Neural progenitor cell (in vitro differentiated cells): ENCODE measurements around the gene PTPRN2. TPM values are rescaled to one million over a fixed set of nuclear protein-coding genes. Genes with fewer than 3 reads are reported as not detected.
A peak's percentile ranks its signal among the peaks of the same experiment; 100 is the strongest.

Experiments
- DNase-seq: peaks from one replicate; pipeline ENCODE4 v3.0.0-alpha.2; 2016; ENCODE audit warnings: low spot score
- H2AFZ ChIP-seq: fragments of 200-600 bp; sonication (generic); replicated peaks from 2 replicates; pipeline ENCODE4 v1.6.1; 2016; ENCODE audit warnings: antibody characterized with exemption
- H3F3A ChIP-seq: fragments of 200-600 bp; sonication (generic); 2 replicates; pipeline ENCODE4 v1.6.1; 2016; ENCODE audit warnings: antibody characterized with exemption, low read depth
- H3K27ac ChIP-seq: fragments of 200-600 bp; sonication (generic); 2 replicates; pipeline ENCODE4 v1.5.1; 2016; ENCODE audit warnings: mild to moderate bottlenecking
- H3K27me3 ChIP-seq: fragments of 200-600 bp; sonication (generic); 2 replicates; pipeline ENCODE4 v1.6.1; 2016; ENCODE audit warnings: mild to moderate bottlenecking, moderate library complexity
- H3K36me3 ChIP-seq: fragments of 200-600 bp; sonication (generic); 2 replicates; pipeline ENCODE4 v1.5.1; 2016
- H3K4me1 ChIP-seq: fragments of 200-600 bp; sonication (generic); 2 replicates; pipeline ENCODE4 v1.6.1; 2016; ENCODE audit warnings: mixed run types
- H3K4me2 ChIP-seq: fragments of 200-600 bp; sonication (generic); 2 replicates; pipeline ENCODE4 v1.6.1; 2016
- H3K4me3 ChIP-seq: fragments of 200-600 bp; sonication (generic); 2 replicates; pipeline ENCODE4 v1.5.1; 2016
- H3K79me2 ChIP-seq: fragments of 200-600 bp; sonication (generic); 2 replicates; pipeline ENCODE4 v1.6.1; 2016; ENCODE audit warnings: low read depth
- H3K9ac ChIP-seq: fragments of 200-600 bp; sonication (generic); 2 replicates; pipeline ENCODE4 v1.6.1; 2016
- H3K9me3 ChIP-seq: fragments of 200-600 bp; sonication (generic); 2 replicates; pipeline ENCODE4 v1.5.1; 2016; ENCODE audit warnings: low read depth
- H4K20me1 ChIP-seq: fragments of 200-600 bp; sonication (generic); 2 replicates; pipeline ENCODE4 v1.6.1; 2016; ENCODE audit warnings: low read depth
- H3K27ac Mint-ChIP-seq: 3 replicates; pipeline ENCODE4 v1.8.0; 2021; ENCODE audit warnings: mixed read lengths
- H3K27me3 Mint-ChIP-seq: 2 replicates; pipeline ENCODE4 v1.8.0; 2022; ENCODE audit warnings: low read depth, mild to moderate bottlenecking, inconsistent platforms, moderate library complexity, mixed read lengths; ENCODE audit not compliant: insufficient read depth
- H3K36me3 Mint-ChIP-seq: 3 replicates; pipeline ENCODE4 v1.8.0; 2021; ENCODE audit warnings: mixed read lengths
- H3K4me1 Mint-ChIP-seq: 3 replicates; pipeline ENCODE4 v1.8.0; 2021; ENCODE audit warnings: mixed read lengths
- H3K4me3 Mint-ChIP-seq: 3 replicates; pipeline ENCODE4 v1.8.0; 2021; ENCODE audit warnings: mild to moderate bottlenecking, moderate library complexity, mixed read lengths
- H3K9me3 Mint-ChIP-seq: 3 replicates; pipeline ENCODE4 v1.8.0; 2020; ENCODE audit warnings: mixed read lengths
- CTCF ChIP-seq: fragments of 200-600 bp; sonication (generic); IDR thresholded peaks from 2 replicates; pipeline ENCODE4 v1.5.1; 2017; ENCODE audit warnings: antibody characterized with exemption, mild to moderate bottlenecking
- EZH2 ChIP-seq: fragments of 200-600 bp; sonication (generic); IDR thresholded peaks from 2 replicates; pipeline ENCODE4 v1.6.1; 2017; ENCODE audit warnings: antibody characterized with exemption, mild to moderate bottlenecking, moderate library complexity
- EZH2phosphoT487 ChIP-seq: fragments of 200-600 bp; sonication (generic); IDR thresholded peaks from 2 replicates; pipeline ENCODE4 v1.6.1; 2017; ENCODE audit warnings: antibody characterized with exemption
- total RNA-seq: library from RNA; depleted of rRNA; stranded (reverse); fragments of >200 nt; gene quantifications from 2 replicates; pipeline ENCODE4 v1.2.3, GENCODE V29; 2015; ENCODE audit warnings: low replicate concordance

The PTPRN2 gene
- total RNA-seq, 1 donor from 2014 or later = 3.0 TPM

GRCh38 chr7:158351481-158351880 is 236.1 kb downstream of the PTPRN2 start:
- Mint-ChIP-seq H3K4me1 (peaks cover 11% of the 10 kb centered on the region), H3K27ac (no peak overlapping the region), H3K36me3 (no peaks in the 10 kb centered on the region), H3K27me3 (peaks cover 34% of the 10 kb centered on the region), H3K9me3 (peaks cover 3% of the 10 kb centered on the region), H3K4me3 (no peak overlapping the region)
- DNase-seq = no peak
- Histone ChIP-seq H3K36me3 (no peaks in the 10 kb centered on the region), H3K4me1 (peaks cover 14% of the 10 kb centered on the region), H4K20me1 (peaks cover 8% of the 10 kb centered on the region), H3K79me2 (no peaks in the 10 kb centered on the region), H3K9me3 (peaks cover 5% of the 10 kb centered on the region), H3K9ac (no peak overlapping the region), H3K27me3 (peaks cover 36% of the 10 kb centered on the region), H3F3A (peaks cover 10% of the 10 kb centered on the region), H2AFZ (peak overlapping the region; percentile 10), H3K4me3 (peak overlapping the region; percentile 45), H3K4me2 (peak overlapping the region; percentile 85), H3K27ac (no peak overlapping the region)
- TF ChIP-seq CTCF = no peak
- no peak for TF ChIP-seq EZH2
- TF ChIP-seq EZH2phosphoT487 = no peak

- Mint-ChIP-seq H3K4me1 (peaks cover 16% of the 10 kb centered on the region), H3K27ac (no peak overlapping the region), H3K9me3 (peaks cover 3% of the 10 kb centered on the region), H3K27me3 (peaks cover 34% of the 10 kb centered on the region), H3K36me3 (no peaks in the 10 kb centered on the region), H3K4me3 (no peak overlapping the region)
- Histone ChIP-seq H3K36me3 (no peaks in the 10 kb centered on the region), H3K4me3 (peak overlapping the region; percentile 45), H2AFZ (no peak overlapping the region), H3K27ac (no peak overlapping the region), H3K4me2 (peak overlapping the region; percentile 85), H4K20me1 (peaks cover 8% of the 10 kb centered on the region), H3K4me1 (peaks cover 14% of the 10 kb centered on the region), H3K9ac (no peak overlapping the region), H3F3A (peaks cover 10% of the 10 kb centered on the region), H3K27me3 (peaks cover 36% of the 10 kb centered on the region), H3K9me3 (peaks cover 5% of the 10 kb centered on the region), H3K79me2 (no peaks in the 10 kb centered on the region)
- TF ChIP-seq EZH2phosphoT487 (no peak), EZH2 (no peak), CTCF (no peak)
- DNase-seq = no peak
These were observed 236.6 kb downstream of the PTPRN2 start for GRCh38 chr7:158351051-158351450.

- Histone ChIP-seq H4K20me1 (peaks cover 8% of the 10 kb centered on the region), H3K27me3 (peaks cover 36% of the 10 kb centered on the region), H3K9ac (no peak overlapping the region), H3K4me1 (peaks cover 14% of the 10 kb centered on the region), H3K9me3 (peaks cover 5% of the 10 kb centered on the region), H3K4me2 (no peak overlapping the region), H3K27ac (no peak overlapping the region), H2AFZ (no peak overlapping the region), H3K36me3 (no peaks in the 10 kb centered on the region), H3K4me3 (no peak overlapping the region), H3F3A (peaks cover 10% of the 10 kb centered on the region), H3K79me2 (no peaks in the 10 kb centered on the region)
- peaks cover 3% of the 10 kb centered on the region for H3K9me3 Mint-ChIP-seq
- no peak overlapping the region for H3K27ac Mint-ChIP-seq
- peaks cover 16% of the 10 kb centered on the region for H3K4me1 Mint-ChIP-seq
- H3K36me3 Mint-ChIP-seq = no peaks in the 10 kb centered on the region
- H3K4me3 Mint-ChIP-seq = no peak overlapping the region
- peaks cover 34% of the 10 kb centered on the region for H3K27me3 Mint-ChIP-seq
- TF ChIP-seq EZH2 = no peak
- TF ChIP-seq CTCF = no peak
- TF ChIP-seq EZH2phosphoT487 = no peak
- DNase-seq = no peak
These were observed 237.3 kb downstream of the PTPRN2 start for GRCh38 chr7:158350166-158350900.
